Fibroblast of skin of back (primary cell): ENCODE data around the gene OR4F15.
A peak's percentile ranks its signal among the peaks of the same experiment; 100 is the strongest.

Experiments
- DNase-seq: peaks from one replicate; pipeline ENCODE4 v3.0.0-alpha.2; 2013

OR4F15 gene

GRCh38 chr15:101804375-101804774 lies 7.6 kb upstream of the OR4F15 start:
- DNase-seq: no peak

- no peak for DNase-seq
These were observed 7.1 kb upstream of the OR4F15 start for GRCh38 chr15:101804941-101805340.

GRCh38 chr15:101805605-101806345 lies 6.2 kb upstream of the OR4F15 start:
- no peak for DNase-seq

- peak; percentile 17 for DNase-seq
These were observed 4.6 kb upstream of the OR4F15 start for GRCh38 chr15:101807345-101807945.

- DNase-seq: no peak
These were observed 3.8 kb upstream of the OR4F15 start for GRCh38 chr15:101808201-101808600.

DNA sequence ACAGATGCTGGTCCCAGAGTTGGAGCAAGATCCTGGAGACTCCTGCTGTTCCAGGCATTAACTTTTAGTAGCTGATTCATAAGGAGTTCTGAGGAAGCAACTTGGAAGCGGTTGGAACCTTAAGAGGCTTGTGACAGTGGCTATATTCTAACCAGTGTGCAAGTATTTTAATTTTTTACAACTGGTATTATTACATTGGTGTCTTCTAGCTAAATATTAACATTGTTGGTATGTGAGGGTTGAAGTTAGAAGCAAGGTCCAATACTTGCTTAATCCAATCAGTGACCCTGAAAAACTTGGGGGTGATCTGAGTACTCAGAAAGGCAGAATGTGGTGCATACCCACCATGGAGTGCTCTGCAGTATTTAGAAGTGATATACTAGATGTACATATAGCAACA lies 1.5 kb upstream of the OR4F15 start:
- DNase-seq: no peak

DNA sequence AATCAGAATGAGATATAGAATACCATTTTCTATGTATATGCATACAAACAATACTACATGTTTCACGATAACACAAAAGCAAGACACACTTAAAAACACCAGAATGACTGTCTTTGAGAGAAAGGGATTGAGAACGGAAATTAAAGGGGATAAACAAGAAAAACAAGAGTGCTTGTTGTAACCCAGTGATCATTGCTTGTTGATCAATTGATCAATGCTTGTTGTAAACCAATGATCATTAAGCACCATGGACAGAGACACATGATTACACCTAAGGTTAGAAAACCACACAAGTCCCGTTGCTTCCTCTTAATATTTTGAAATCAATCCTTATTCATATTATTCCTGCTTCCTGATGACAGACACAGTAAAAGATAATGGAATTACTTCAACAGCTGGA lies 1.1 kb upstream of the OR4F15 start:
- DNase-seq: no peak

DNA sequence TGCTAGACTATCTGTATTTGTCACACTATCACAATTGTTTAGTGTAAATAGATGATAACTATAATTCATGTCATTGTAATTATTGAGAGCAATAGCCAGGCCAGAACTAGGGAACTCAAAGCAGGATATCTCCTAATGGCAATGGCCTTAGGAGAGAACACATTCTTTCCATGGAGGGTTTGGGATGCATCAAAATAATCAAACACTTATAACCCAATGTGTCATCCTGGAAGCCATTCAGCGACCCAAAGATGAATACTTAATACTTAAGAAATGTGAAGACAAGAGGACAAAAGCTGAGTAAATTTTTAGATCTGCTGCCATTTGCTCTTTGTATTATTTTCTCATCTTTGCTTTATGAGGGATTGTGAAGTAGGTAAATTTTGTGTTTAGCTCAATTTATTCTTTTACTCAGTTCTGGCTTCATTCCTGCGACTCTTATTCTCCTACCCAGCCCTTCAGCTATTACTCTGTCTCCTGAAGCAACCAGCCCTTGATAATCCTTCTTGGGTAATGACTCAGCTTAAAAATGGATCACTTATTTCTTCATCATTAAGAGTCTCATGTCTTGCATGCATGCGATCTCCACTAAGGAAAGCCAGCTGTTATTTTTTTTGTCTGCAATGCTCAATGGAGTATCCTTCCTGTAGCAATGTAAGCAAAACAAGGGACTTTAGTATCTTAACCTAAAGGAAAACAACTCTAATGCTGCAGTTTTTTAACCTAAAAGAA lies 2.0 kb downstream of the OR4F15 start:
- no peak for DNase-seq

DNA sequence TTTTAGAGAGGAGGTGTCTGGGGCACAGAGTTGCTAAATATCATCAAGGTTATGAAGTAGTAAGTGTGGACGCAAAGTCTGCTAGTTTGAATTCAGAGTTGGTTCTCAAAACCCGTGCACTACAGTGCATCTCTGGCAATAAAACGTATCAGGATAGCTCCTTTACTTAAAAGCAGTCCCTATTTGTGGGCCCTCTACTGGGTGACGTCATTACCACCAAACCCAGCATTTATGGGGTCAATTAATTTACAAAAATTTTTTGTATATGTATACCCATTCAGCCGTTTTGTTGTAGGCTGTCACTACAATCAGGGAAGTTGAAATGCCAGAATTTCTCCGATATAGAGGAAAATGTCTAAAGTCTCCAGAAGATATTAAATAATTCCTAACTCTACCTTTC lies 8.8 kb downstream of the OR4F15 start:
- no peak for DNase-seq

DNA sequence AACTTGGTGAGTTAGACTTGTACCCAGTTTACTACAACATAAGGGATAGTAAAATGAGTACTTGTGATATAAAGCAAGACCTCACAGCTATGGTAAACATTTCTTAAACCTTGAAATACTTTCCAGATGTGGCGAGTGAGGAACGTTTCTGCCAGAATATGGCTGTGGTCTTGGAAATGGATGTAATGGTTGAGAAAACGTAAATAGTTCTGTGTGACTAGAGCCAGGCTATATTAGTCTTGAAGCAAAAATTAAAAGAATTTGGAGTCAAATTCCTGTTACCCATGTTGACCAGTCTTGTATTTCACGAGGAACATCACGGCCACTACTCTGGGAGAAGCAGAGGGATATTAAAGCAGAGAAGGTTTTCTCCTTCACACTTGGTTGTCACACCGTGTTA lies 15.3 kb downstream of the OR4F15 start:
- peak; percentile 7 for DNase-seq

GRCh38 chr15:101828774-101829173 lies 16.8 kb downstream of the OR4F15 start:
- DNase-seq: no peak

- no peak for DNase-seq
These were observed 29.7 kb downstream of the OR4F15 start for GRCh38 chr15:101841656-101842055.

- no peak for DNase-seq
These were observed 32.9 kb downstream of the OR4F15 start for GRCh38 chr15:101844916-101845315.

DNA sequence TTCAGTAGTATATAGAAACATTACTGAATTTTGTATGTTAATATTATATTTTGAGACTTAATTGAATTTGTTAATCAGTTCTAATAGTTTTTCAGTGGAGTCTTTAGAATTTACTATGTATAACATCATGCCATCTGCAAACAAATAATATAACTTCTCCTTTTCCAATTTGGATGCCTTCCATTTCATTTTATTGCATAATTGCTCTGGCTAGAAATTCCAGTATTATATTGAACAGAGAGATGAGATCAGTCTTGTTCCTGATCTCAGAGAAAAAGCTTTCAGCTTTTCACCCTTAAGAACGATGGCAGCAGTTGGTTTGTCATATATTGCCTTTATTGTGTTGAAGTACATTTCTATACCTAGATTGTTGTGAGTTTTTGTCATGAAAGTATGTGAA lies 40.4 kb downstream of the OR4F15 start:
- no peak for DNase-seq
